Loucy (cell line): ENCODE measurements around the gene RSRC1.
"Not testable (repeated sequence)": the region's sequence is repeated elsewhere in the genome, so short reads cannot be mapped to it uniquely, and the experiment has no call there.

Source experiments
- H2AFZ ChIP-seq: fragments of 200-600 bp; sonication (generic); 2 replicates; pipeline ENCODE4 v1.6.0; 2016; ENCODE audit warnings: antibody characterized with exemption, mild to moderate bottlenecking, low read length, moderate library complexity
- H3F3A ChIP-seq: fragments of 200-600 bp; 2 replicates; pipeline ENCODE4 v1.6.0; 2016; ENCODE audit warnings: antibody characterized with exemption, low read depth, mild to moderate bottlenecking
- H3K27me3 ChIP-seq: fragments of 200-600 bp; sonication (generic); 2 replicates; pipeline ENCODE4 v1.6.1; 2014; ENCODE audit warnings: low read length, mild to moderate bottlenecking; ENCODE audit not compliant: insufficient read depth, poor library complexity, severe bottlenecking
- H3K36me3 ChIP-seq: fragments of 200-600 bp; sonication (generic); 2 replicates; pipeline ENCODE4 v1.6.1; 2016; ENCODE audit warnings: low read length; ENCODE audit not compliant: insufficient read depth
- H3K4me1 ChIP-seq: fragments of 200-600 bp; sonication (generic); 2 replicates; pipeline ENCODE4 v1.5.1; 2014; ENCODE audit warnings: low read length, mild to moderate bottlenecking; ENCODE audit not compliant: insufficient read depth, poor library complexity, severe bottlenecking
- H3K4me2 ChIP-seq: fragments of 200-600 bp; sonication (generic); 2 replicates; pipeline ENCODE4 v1.6.0; 2014; ENCODE audit warnings: antibody characterized with exemption, low read length, low read depth, mild to moderate bottlenecking; ENCODE audit not compliant: poor library complexity, severe bottlenecking
- H3K4me3 ChIP-seq: fragments of 200-600 bp; sonication (generic); 2 replicates; pipeline ENCODE4 v1.5.1; 2014; ENCODE audit warnings: low read length, mild to moderate bottlenecking, mixed read lengths; ENCODE audit not compliant: poor library complexity, severe bottlenecking
- H3K79me2 ChIP-seq: fragments of 200-600 bp; sonication (generic); 2 replicates; pipeline ENCODE4 v1.6.1; 2014; ENCODE audit warnings: low read length; ENCODE audit not compliant: insufficient read depth
- H3K9ac ChIP-seq: fragments of 200-600 bp; sonication (generic); 2 replicates; pipeline ENCODE4 v1.6.0; 2014; ENCODE audit warnings: mild to moderate bottlenecking, low read depth, low read length, moderate library complexity; ENCODE audit not compliant: poor library complexity, severe bottlenecking
- H3K9me2 ChIP-seq: fragments of 200-600 bp; sonication (generic); replicated peaks from 2 replicates; pipeline ENCODE4 v1.6.1; 2016; ENCODE audit warnings: low read depth, low read length, mixed read lengths
- H3K9me3 ChIP-seq: fragments of 200-600 bp; sonication (generic); 2 replicates; pipeline ENCODE4 v1.6.1; 2014; ENCODE audit warnings: mild to moderate bottlenecking, antibody characterized with exemption, low read length, low read depth; ENCODE audit not compliant: insufficient read depth
- H4K20me1 ChIP-seq: fragments of 200-600 bp; sonication (generic); 2 replicates; pipeline ENCODE4 v1.6.0; 2014; ENCODE audit warnings: antibody characterized with exemption, low read length, mild to moderate bottlenecking; ENCODE audit not compliant: insufficient read depth, poor library complexity, severe bottlenecking
- EZH2phosphoT487 ChIP-seq: fragments of 200-600 bp; IDR thresholded peaks from 2 replicates; pipeline ENCODE4 v1.6.1; 2018; ENCODE audit warnings: antibody characterized with exemption, mild to moderate bottlenecking, moderate library complexity, borderline replicate concordance
- TF ChIP-seq, protein P1 (sequence below): fragments of 200-600 bp; sonication (generic); conservative IDR thresholded peaks from 2 replicates; pipeline ENCODE4 v1.5.1; 2014; ENCODE audit warnings: mild to moderate bottlenecking, antibody characterized with exemption, low read length

Gene RSRC1

DNA sequence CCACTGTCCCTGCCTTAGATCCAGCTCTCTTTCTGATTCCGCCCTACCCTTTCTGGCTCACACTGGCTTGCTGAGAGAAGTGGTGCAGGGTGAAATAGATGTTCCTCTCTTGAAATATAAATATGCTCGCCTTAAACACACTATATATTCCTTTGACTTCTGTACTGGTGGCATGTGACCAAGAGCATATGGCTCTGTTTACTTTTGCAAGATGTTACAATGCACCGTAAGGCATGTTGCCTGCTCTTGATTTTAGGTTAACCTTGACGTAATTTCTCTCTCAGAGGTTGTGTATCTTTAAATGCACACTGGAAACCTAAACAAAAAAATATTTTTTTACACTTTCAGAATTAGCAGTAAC, 749 bp downstream of the RSRC1 start:
- no peaks in the 10 kb centered on the region for H3F3A ChIP-seq
- H3K36me3 ChIP-seq = no peaks in the 10 kb centered on the region
- no peaks in the 10 kb centered on the region for H3K9me2 ChIP-seq
- peaks cover 17% of the 10 kb centered on the region for H4K20me1 ChIP-seq
- H2AFZ ChIP-seq = peak overlapping the region; percentile 99
- H3K4me1 ChIP-seq = peaks cover 34% of the 10 kb centered on the region
- no peaks in the 10 kb centered on the region for H3K27me3 ChIP-seq
- no peaks in the 10 kb centered on the region for H3K9me3 ChIP-seq
- no peak for TF ChIP-seq EZH2phosphoT487
- TF ChIP-seq, protein P1, sequence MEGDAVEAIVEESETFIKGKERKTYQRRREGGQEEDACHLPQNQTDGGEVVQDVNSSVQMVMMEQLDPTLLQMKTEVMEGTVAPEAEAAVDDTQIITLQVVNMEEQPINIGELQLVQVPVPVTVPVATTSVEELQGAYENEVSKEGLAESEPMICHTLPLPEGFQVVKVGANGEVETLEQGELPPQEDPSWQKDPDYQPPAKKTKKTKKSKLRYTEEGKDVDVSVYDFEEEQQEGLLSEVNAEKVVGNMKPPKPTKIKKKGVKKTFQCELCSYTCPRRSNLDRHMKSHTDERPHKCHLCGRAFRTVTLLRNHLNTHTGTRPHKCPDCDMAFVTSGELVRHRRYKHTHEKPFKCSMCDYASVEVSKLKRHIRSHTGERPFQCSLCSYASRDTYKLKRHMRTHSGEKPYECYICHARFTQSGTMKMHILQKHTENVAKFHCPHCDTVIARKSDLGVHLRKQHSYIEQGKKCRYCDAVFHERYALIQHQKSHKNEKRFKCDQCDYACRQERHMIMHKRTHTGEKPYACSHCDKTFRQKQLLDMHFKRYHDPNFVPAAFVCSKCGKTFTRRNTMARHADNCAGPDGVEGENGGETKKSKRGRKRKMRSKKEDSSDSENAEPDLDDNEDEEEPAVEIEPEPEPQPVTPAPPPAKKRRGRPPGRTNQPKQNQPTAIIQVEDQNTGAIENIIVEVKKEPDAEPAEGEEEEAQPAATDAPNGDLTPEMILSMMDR = no peak
- H3K4me3 ChIP-seq = peak overlapping the region; percentile 96
- H3K79me2 ChIP-seq = peaks cover 54% of the 10 kb centered on the region
- H3K4me2 ChIP-seq = peak overlapping the region; percentile 82
- H3K9ac ChIP-seq = peak overlapping the region; percentile 72

DNA sequence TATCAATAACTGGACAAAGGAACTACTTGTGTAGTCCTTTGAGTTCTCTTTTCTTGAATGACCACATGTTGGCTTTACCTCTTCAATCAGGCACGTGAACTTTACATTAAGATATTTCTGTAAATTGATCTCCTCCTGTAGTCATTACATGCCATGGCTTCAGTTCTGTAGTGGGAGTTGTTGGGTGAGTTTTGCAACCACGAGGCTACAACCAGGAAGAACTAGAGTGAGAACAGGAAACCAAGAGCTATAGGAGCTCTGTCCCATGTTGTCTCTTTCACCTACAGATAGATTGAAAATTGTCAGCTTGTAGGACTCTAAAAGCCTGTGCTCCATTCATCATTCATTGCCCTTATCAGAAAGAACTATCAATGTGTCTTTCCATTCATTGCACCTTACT, 2.0 kb downstream of the RSRC1 start:
- Histone ChIP-seq H3K4me3 (peak overlapping the region; percentile 96), H3K4me2 (peak overlapping the region; percentile 82)

DNA sequence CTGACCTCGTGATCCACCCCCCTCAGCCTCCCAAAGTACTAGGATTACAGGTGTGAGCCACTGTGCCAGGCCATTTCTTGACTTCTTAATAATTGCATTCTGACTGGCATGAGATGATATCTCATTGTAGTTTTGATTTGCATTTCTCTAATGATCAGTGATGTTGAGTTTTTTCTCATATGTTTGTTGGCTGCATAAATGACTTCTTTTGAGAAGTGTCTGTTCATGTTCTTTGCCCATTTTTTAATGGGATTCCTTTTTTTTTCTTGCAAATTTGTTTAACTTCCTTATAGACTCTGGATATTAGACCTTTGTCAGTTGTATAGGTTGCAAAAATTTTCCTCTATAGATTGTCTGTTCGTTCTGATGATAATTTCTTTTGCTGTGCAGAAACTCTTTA, 3.7 kb downstream of the RSRC1 start:
- not testable (repeated sequence) for H3K4me2 ChIP-seq, H2AFZ ChIP-seq, H3K36me3 ChIP-seq, H3F3A ChIP-seq, H3K9me2 ChIP-seq, H3K9ac ChIP-seq, H3K4me3 ChIP-seq, H3K27me3 ChIP-seq, H3K9me3 ChIP-seq
- Histone ChIP-seq H3K4me1 (peaks cover 44% of the 10 kb centered on the region), H3K79me2 (peaks cover 79% of the 10 kb centered on the region), H4K20me1 (peaks cover 26% of the 10 kb centered on the region)

More for the DNA sequence above, 2.0 kb downstream of the RSRC1 start:
- no peak overlapping the region for H2AFZ ChIP-seq
- no peaks in the 10 kb centered on the region for H3K9me2 ChIP-seq
- H3F3A ChIP-seq = no peaks in the 10 kb centered on the region
- no peaks in the 10 kb centered on the region for H3K27me3 ChIP-seq
- no peaks in the 10 kb centered on the region for H3K36me3 ChIP-seq
- peak overlapping the region; percentile 72 for H3K9ac ChIP-seq
- peaks cover 64% of the 10 kb centered on the region for H3K79me2 ChIP-seq
- no peaks in the 10 kb centered on the region for H3K9me3 ChIP-seq
- peaks cover 20% of the 10 kb centered on the region for H4K20me1 ChIP-seq
- no peak for TF ChIP-seq EZH2phosphoT487
- TF ChIP-seq, protein P1 = no peak
- peaks cover 43% of the 10 kb centered on the region for H3K4me1 ChIP-seq

- Histone ChIP-seq H3F3A (no peaks in the 10 kb centered on the region), H3K4me3 (no peak overlapping the region), H2AFZ (no peak overlapping the region), H3K4me2 (no peak overlapping the region), H3K9me3 (no peaks in the 10 kb centered on the region), H4K20me1 (peaks cover 38% of the 10 kb centered on the region), H3K4me1 (peaks cover 15% of the 10 kb centered on the region), H3K27me3 (no peaks in the 10 kb centered on the region), H3K9ac (no peak overlapping the region), H3K79me2 (peaks cover 42% of the 10 kb centered on the region), H3K9me2 (no peaks in the 10 kb centered on the region), H3K36me3 (peaks cover 26% of the 10 kb centered on the region)
- TF ChIP-seq, protein P1 = no peak
- no peak for TF ChIP-seq EZH2phosphoT487
These were observed 10.4 kb downstream of the RSRC1 start for GRCh38 chr3:158120330-158120729.
